Fibroblast of lung (primary cell): ENCODE results near the gene NFYC. TPM values are rescaled to one million over a fixed set of nuclear protein-coding genes. Genes with fewer than 3 reads are reported as not detected.

Experiments
- DNase-seq, 2 donors: peaks; one replicate each; pipeline versions ENCODE4 v3.0.0 to v3.0.0-alpha.2; 2010; ENCODE audit warnings: low read depth in 2 of 2
- H2AFZ ChIP-seq: 2 replicates; pipeline ENCODE4 v1.5.1; 2012; ENCODE audit warnings: low read length, control low read depth, inconsistent platforms
- H3K27ac ChIP-seq: 2 replicates; pipeline ENCODE4 v1.5.1; 2011; ENCODE audit warnings: low read length, control low read depth; ENCODE audit not compliant: insufficient read depth
- H3K27me3 ChIP-seq: 2 replicates; pipeline ENCODE4 v1.5.1; 2011; ENCODE audit warnings: mild to moderate bottlenecking, low read length; ENCODE audit not compliant: control insufficient read depth, insufficient read depth
- H3K36me3 ChIP-seq: 2 replicates; pipeline ENCODE4 v1.5.1; 2011; ENCODE audit warnings: low read length; ENCODE audit not compliant: control insufficient read depth, insufficient read depth
- H3K4me1 ChIP-seq: 2 replicates; pipeline ENCODE4 v1.5.1; 2011; ENCODE audit warnings: low read length; ENCODE audit not compliant: control insufficient read depth, insufficient read depth; ENCODE audit errors: extremely low read depth
- H3K4me2 ChIP-seq: 2 replicates; pipeline ENCODE4 v1.5.1; 2011; ENCODE audit warnings: low read length, control low read depth; ENCODE audit not compliant: insufficient read depth; ENCODE audit errors: extremely low read depth
- H3K4me3 ChIP-seq, 4 experiments: fragments of 200-600 bp in 1 of 4; sonication (generic) in 1 of 4; replicated peaks in 1 of 4; 2 replicates each; pipeline ENCODE4 v1.5.1; 2011 to 2016; ENCODE audit warnings: low read length in 4 of 4, low read depth in 3 of 4, mild to moderate bottlenecking in 3 of 4, control low read depth in 2 of 4, inconsistent platforms in 1 of 4, mixed read lengths in 1 of 4; ENCODE audit not compliant: insufficient read depth in 1 of 4; ENCODE audit errors: control extremely low read depth in 1 of 4
- H3K79me2 ChIP-seq: 2 replicates; pipeline ENCODE4 v1.5.1; 2012; ENCODE audit warnings: mild to moderate bottlenecking, low read length, inconsistent platforms; ENCODE audit not compliant: control insufficient read depth, insufficient read depth
- H3K9ac ChIP-seq: 2 replicates; pipeline ENCODE4 v1.5.1; 2011; ENCODE audit warnings: mild to moderate bottlenecking, low read length, control low read depth; ENCODE audit not compliant: insufficient read depth
- H3K9me3 ChIP-seq: 2 replicates; pipeline ENCODE4 v1.5.1; 2012; ENCODE audit warnings: low read depth, low read length; ENCODE audit not compliant: control insufficient read depth, insufficient read depth
- H4K20me1 ChIP-seq: 2 replicates; pipeline ENCODE4 v1.5.1; 2011; ENCODE audit warnings: low read length; ENCODE audit not compliant: control insufficient read depth, insufficient read depth; ENCODE audit errors: extremely low read depth
- CTCF ChIP-seq, 2 donors: IDR thresholded peaks in 1 of 2; conservative IDR thresholded peaks in 1 of 2; 1 replicate in 1 of 2; 2 replicates in 1 of 2; pipeline ENCODE4 v1.5.1; 2011 to 2012; ENCODE audit warnings: low read length in 2 of 2, control low read depth in 1 of 2, inconsistent platforms in 1 of 2, low read depth in 1 of 2, mild to moderate bottlenecking in 1 of 2
- EZH2 ChIP-seq: IDR thresholded peaks from 2 replicates; pipeline ENCODE4 v1.5.1; 2012; ENCODE audit warnings: low read length, control low read depth, mild to moderate bottlenecking; ENCODE audit errors: missing control alignments
- polyA plus RNA-seq, 2 donors: library from polyadenylated mRNA; depleted of rRNA in 1 of 2; stranded (reverse) in 1 of 2; unstranded in 1 of 2; fragments of >200 nt; gene quantifications; 2 replicates each; pipeline ENCODE4 v1.2.1, GENCODE V29; 2011 to 2012; ENCODE audit warnings: missing spikeins in 1 of 2
- total RNA-seq: library from RNA; depleted of rRNA; stranded (reverse); fragments of >200 nt; gene quantifications from 2 replicates; pipeline ENCODE4 v1.2.1, GENCODE V29; 2014

NFYC gene
- total and polyA plus RNA-seq, 2 donors (not counting 1 experiment from before 2014, with no cell fraction given), result 23.8 to 31.0 TPM

DNA sequence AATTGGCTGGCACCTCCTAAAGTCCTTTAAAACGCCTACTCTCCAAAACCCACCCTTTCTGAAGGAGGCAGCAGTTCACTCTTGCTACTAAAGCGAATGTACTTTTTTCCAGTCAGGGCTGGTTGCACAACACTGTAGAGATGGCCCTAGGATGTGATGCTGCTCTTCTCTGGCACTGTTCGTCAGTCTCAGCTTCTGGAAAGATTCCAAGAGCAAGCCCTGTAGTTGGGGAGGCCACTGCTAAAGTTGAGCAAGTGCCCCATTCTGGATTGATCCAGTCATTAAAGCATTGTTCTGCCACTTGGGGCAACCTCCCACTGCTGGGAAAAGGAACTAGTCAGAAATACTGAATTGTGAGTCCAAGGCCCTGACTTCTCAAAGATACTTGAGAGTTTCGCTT, 63.6 kb downstream of the NFYC start:
- H4K20me1 ChIP-seq, result no peaks in the 10 kb centered on the region
- peak in 1 of 2 donors; percentile 47 for DNase-seq

DNA sequence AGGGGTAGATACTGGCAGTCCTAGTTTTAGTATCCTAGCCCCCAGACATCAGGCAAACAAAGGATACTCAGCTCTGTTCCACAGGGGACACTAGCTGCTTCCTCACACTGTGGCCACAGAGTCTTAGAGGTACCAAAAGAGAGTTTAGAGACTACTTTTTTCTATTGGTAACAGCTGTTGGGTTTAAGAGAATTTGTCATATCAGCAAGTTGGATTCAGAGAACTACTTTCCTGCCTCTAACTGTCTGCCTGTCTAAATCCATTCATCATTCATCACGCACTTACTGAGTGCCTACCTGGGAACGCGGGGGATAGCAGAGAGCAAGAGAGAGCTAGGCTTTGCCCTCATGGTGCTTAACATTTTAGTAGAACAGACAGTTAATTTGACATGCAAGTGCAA, 65.0 kb downstream of the NFYC start:
- Histone ChIP-seq H3K4me2 (no peak overlapping the region), H3K4me3 (no peak overlapping the region), H3K27me3 (no peaks in the 10 kb centered on the region), H3K79me2 (no peaks in the 10 kb centered on the region), H3K36me3 (peaks cover 5% of the 10 kb centered on the region), H3K27ac (no peak overlapping the region), H3K9me3 (no peaks in the 10 kb centered on the region), H3K9ac (no peak overlapping the region), H2AFZ (no peak overlapping the region), H4K20me1 (no peaks in the 10 kb centered on the region), H3K4me1 (no peaks in the 10 kb centered on the region)
- TF ChIP-seq EZH2, result no peak
- no peak for TF ChIP-seq CTCF (conservative IDR thresholded peaks at IDR 0.05 in 1 of 2, IDR thresholded peaks at IDR 0.05 in 1 of 2; ENCODE audit: low read depth in 1 of 2, low read length in 2 of 2)
- DNase-seq, result no peak

More for the DNA sequence above, 63.6 kb downstream of the NFYC start:
- H3K36me3 ChIP-seq, result peaks cover 5% of the 10 kb centered on the region
- H3K4me2 ChIP-seq, result no peak overlapping the region
- no peaks in the 10 kb centered on the region for H3K27me3 ChIP-seq
- no peaks in the 10 kb centered on the region for H3K79me2 ChIP-seq
- no peak for TF ChIP-seq CTCF (conservative IDR thresholded peaks at IDR 0.05 in 1 of 2, IDR thresholded peaks at IDR 0.05 in 1 of 2; ENCODE audit: low read depth in 1 of 2, low read length in 2 of 2)
- TF ChIP-seq EZH2, result no peak
- no peak overlapping the region for H3K9ac ChIP-seq
- no peak overlapping the region for H3K4me3 ChIP-seq
- H3K9me3 ChIP-seq, result no peaks in the 10 kb centered on the region
- no peaks in the 10 kb centered on the region for H3K4me1 ChIP-seq
- no peak overlapping the region for H3K27ac ChIP-seq
- H2AFZ ChIP-seq, result no peak overlapping the region

DNA sequence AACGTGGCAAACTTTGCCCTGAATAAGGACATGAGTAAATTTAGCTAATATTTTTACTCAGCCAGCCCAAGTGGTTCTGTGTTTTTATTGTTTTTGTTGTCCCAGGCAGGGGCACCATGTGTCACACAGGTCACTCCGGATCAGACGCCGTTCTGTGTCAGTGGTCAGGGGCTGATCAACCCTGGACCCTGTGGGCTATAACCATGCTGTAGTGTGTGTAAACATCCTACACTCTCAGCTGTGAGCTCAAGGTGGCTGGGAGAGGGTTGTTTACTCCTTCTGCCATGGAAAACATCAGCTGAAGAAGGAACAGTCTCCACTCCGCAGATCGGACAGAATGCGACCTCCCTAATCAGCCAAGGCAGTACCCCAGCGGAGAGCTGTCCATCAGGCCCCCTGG, 65.6 kb downstream of the NFYC start:
- TF ChIP-seq EZH2 (no peak), CTCF (conservative IDR thresholded peaks at IDR 0.05 in 1 of 2, IDR thresholded peaks at IDR 0.05 in 1 of 2; ENCODE audit: low read depth in 1 of 2, low read length in 2 of 2) (no peak)
- Histone ChIP-seq H3K27ac (no peak overlapping the region), H3K4me3 (no peak overlapping the region), H3K9ac (no peak overlapping the region), H2AFZ (no peak overlapping the region), H3K36me3 (peaks cover 5% of the 10 kb centered on the region), H3K9me3 (no peaks in the 10 kb centered on the region), H3K79me2 (no peaks in the 10 kb centered on the region), H3K4me2 (no peak overlapping the region), H3K27me3 (no peaks in the 10 kb centered on the region), H4K20me1 (no peaks in the 10 kb centered on the region), H3K4me1 (no peaks in the 10 kb centered on the region)
- DNase-seq, result no peak
